GM12875 (cell line): ENCODE results near the gene DNAJA2.

Source experiments
- H3K4me3 ChIP-seq: one replicate; pipeline ENCODE4 v1.5.1; 2011; ENCODE audit warnings: low read depth, low read length, control low read depth
- TF ChIP-seq, protein P1 (sequence below): IDR thresholded peaks from 2 replicates; pipeline ENCODE4 v1.5.1; 2011; ENCODE audit warnings: low read depth, mild to moderate bottlenecking, control low read depth, inconsistent platforms, low read length, moderate library complexity, borderline replicate concordance; ENCODE audit not compliant: insufficient read depth

The DNAJA2 gene

DNA sequence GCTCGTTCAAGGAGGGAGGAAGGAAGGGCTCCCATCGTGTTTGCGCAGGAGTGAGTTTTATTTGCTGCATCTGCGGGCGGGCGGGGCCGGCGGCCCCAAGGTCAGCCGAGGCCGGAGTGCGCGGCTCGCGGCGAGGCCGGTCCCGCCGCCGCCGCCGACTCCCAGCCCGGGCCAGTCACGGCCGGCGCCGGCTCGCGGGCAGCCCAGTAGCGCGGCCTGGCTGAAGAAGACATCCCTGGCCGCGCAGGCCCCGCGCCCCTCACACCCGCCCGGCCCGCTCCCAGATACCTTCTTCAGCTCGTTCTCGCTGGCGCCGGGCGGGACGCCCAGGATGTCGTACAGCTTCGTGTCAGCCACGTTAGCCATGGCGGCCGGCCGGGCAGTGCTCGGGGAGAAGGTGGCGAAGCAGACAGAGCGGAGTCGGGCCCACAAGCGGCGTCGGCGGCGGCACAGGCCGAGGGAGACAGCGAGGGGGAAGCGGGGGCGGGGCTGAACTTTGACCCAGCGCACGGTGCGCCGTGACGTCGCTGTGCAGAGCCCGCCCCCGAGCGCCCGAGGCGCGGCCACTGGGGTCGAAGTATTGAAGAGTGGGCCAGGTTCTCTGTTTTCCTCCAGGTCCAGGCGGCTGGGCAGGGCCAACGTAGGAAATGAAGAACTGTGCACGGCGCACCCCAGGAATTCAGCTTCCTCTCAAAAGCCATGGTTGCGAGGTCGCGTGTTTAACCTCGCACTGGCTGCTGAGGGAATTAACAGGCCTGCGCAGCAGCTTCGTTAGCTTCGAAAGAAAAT lies at the start of gene DNAJA2:
Gene DNAJA2, minus strand, starts transcription at position 468 of the 789 bp plus-strand sequence. Its CDS starts 102 bp downstream, at position 366.
- TF ChIP-seq, protein P1, sequence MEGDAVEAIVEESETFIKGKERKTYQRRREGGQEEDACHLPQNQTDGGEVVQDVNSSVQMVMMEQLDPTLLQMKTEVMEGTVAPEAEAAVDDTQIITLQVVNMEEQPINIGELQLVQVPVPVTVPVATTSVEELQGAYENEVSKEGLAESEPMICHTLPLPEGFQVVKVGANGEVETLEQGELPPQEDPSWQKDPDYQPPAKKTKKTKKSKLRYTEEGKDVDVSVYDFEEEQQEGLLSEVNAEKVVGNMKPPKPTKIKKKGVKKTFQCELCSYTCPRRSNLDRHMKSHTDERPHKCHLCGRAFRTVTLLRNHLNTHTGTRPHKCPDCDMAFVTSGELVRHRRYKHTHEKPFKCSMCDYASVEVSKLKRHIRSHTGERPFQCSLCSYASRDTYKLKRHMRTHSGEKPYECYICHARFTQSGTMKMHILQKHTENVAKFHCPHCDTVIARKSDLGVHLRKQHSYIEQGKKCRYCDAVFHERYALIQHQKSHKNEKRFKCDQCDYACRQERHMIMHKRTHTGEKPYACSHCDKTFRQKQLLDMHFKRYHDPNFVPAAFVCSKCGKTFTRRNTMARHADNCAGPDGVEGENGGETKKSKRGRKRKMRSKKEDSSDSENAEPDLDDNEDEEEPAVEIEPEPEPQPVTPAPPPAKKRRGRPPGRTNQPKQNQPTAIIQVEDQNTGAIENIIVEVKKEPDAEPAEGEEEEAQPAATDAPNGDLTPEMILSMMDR = no peak
- peak within 1 kb of the TSS; percentile 88 for H3K4me3 ChIP-seq

DNA sequence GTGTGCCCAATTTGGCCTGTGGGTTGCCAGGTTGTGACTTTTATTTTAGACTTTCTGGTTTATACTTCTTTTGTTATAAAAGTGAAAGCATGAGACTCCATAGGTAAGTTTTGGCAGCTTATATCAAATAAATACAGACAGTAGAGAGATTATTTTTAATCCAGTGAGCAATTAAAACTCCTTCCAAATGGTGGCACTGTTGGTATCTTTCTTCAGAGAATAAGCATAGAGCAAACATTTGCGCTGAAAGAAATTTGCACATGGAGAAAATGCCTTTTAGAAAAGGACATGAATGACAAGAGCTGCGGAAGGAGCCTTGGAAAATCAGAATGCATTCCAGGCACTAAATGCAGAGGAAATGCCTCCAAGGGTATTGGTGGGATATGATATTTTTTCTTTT lies 46.1 kb upstream of the DNAJA2 start:
- TF ChIP-seq, protein P1 = no peak
- H3K4me3 ChIP-seq = no peak overlapping the region

DNA sequence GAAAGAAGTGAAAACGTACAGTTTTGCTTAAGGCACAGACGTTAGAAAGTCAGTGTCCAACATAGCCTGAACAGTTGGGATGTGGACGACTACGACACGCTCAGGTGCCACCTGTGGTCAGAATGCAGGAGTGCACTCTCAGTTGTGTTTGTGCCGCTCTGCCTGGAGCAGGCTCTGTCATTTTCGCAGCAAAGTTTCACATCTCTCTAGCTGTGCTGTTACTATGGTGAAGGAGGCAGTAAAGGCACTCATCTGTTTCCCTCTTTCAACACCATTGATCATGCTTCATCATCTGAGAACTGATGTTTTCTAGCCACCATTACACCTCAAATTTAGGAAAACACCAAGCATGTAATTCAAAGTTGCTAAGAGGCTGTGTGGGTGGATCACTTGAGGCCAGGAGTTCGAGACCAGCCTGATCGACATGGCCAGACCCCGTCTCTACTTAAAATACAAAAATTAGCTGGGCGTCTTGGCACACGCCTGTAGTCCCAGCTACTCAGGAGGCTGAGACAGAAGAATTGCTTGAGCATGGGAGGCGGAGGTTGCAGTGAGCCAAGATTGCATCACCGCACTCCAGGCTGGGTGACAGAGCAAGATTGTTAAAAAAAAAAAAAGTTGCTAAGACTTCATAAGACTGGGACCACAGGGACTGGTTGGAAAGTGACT lies 44.9 kb upstream of the DNAJA2 start:
- TF ChIP-seq, protein P1 = peak; percentile 72
- no peak overlapping the region for H3K4me3 ChIP-seq

DNA sequence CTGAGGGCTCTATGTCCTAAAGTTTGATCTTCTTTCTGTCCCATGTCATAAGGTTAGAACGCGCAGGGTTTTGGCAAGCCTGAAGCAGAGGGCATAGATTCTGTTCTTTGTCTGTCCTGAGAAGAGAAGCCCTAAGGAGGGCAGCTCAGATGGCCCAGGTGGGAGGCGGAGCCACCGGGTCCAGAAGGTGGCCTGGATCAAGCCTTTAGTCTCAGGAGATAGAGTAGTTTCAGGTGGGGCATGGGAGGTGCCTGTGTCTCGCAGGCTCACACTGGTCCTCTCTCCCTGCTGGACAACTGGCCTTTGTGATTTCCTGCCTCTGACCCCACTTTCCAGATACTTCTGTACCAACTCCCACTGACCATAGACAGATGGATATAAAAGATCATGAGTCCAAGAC lies 44.2 kb upstream of the DNAJA2 start:
- no peak overlapping the region for H3K4me3 ChIP-seq
- TF ChIP-seq, protein P1 = no peak

DNA sequence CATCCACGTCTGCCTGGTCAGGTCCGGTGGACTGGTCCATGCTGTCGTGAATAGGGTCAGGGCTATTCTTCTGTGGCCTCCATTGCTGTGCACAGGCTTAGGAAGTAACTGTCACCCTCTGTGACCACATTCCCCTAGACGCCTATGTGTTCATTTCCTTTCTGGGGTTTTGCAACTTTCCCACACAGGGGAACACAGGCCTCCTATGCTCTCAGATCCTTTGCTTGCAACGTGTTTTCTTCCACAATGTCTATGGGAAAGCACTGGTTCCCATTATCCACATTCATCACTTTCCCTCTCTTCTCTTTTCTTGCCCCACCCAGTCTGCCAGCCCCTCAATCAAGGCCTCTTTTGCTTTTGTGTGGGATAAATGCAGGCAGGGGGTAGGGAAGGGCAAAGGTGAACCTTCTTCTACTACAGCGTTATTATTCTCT lies 43.2 kb upstream of the DNAJA2 start:
- TF ChIP-seq, protein P1 = no peak
- H3K4me3 ChIP-seq = no peak overlapping the region

DNA sequence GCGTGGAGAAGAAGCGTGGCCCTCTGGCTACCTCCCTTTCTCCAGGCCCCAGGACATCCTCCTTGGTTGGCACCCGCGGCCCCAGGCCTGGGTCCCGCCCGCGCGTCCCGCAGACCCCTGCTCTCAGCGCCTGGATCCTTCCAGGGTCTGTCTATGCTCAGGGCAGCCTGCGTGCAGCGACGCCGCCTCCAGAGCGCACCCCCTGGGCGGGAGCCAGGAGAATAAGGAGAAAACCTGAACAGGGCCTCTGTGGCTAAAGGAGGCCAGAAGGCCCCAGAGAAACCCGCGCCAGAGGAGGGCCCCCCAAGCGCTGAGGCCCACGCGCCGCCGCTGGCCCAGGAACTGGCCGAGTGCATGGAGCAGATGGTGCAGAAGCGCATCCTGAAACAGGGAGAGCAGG lies 40.4 kb upstream of the DNAJA2 start:
- no peak overlapping the region for H3K4me3 ChIP-seq

More for the DNA sequence above, 40.4 kb upstream of the DNAJA2 start:
- TF ChIP-seq, protein P1 = no peak
